ENCODE measurements around the gene MYO5B.
"Not testable (repeated sequence)": the region's sequence is repeated elsewhere in the genome, so short reads cannot be mapped to it uniquely, and the experiment has no call there.

The MYO5B gene

GRCh38 chr18:49853011-49853410 lies 341.9 kb downstream of the MYO5B start:
- no peak for DNase-seq (ENCODE audit: low read depth)

DNA sequence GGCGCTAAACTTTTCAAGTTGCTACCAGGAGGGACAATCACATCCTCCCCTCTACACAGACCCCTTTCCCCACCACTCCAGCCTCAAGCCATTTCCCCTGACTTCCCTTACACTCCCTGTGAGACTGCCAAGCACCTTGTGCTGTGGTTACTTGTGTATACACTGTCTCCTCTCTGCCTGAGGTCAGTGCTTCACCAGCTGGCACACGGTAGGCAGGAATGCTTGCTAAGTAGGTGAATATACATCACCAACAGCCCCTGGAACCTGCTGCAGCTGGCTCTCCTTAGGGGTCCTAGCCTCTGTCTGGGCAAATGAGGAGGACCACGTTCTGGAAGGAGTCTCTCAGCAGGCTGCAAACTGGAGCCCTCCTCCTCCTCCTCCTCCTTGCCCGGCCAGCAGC lies 343.3 kb downstream of the MYO5B start:
- no peak for DNase-seq (ENCODE audit: low read depth)

- DNase-seq (ENCODE audit: low read depth): no peak
Measured at GRCh38 chr18:49850636-49851035, 344.3 kb downstream of the MYO5B start.

DNA sequence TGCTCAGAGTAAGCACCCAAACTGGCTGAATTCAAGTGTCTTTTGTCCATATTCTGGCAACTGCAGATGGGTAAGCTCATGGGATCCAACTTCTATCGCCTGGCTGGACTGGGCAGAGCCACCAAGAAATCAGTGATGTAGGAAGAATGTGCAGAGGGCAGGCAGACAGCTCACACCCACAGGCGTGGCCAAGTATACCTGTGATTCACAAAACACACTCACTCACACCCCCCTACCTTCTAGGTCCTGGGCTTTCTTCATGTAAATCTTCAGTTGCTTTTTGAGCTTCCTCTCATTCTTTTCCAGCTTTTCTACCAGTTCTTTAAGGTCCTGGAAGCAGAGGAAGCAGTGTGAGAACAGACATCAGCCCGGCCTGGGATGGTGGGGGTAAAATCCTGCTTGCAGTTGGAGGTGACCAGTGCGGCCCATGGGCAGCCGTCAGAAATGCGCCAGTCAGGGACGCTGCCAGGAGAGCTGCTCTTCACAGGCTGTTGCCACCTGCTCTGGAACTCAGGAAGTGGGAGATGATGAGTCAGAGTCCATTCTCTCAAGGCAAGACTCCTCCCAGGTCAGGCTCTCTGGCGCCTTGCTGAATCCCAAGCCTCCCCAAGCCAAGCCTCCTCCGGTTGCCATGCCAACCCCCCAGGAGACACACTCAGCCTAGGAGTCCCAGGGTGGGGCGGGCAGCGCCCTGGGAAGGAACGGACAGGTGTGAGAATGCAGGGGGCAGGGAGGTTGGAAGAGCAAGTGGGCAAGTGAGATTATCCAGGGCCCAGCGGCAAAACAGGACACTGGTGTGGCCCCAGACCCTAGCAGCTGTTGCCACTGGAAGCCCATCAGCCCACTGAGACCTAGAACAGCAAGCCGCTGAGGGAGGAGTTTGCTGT lies 345.4 kb downstream of the MYO5B start:
- DNase-seq (ENCODE audit: low read depth): no peak

DNA sequence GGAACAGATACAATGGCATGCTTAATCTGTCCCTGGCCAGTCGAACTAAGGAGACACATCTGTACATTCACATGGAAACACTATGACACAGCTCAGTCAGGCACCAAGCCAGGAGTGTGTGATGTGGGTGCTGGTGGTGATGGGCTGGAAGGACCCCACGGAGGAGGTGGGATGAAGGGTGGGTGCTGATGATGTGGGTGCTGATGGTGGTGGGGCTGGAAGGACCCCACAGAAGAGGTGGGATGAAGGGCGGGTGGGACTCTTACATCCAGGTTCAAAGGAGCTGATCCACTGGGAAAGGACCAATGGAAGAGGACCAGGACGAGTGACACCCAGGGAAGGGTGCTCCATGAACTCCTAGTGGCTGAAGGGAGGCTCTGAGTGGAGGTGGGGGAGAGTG lies 346.8 kb downstream of the MYO5B start:
- DNase-seq (ENCODE audit: low read depth): no peak

DNA sequence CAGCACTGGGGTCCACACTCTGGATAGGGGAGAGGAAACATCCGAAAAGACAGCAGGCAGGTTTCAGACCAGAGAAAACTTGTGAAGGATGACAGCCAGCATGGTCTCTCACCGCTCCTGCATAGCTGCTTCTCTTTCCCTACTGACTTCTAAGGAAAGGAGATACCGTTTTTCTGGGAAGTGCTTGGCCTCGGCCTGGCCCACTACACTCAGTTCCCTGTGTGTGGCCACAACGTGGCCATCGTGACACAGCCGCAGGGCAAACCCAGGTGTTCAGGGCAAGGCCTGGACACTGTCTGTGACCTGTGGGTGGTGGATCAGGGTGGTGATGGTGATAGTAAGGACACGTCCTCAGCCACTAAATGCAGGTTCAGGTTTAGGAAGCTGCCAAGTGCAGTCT lies 347.4 kb downstream of the MYO5B start:
- DNase-seq (ENCODE audit: low read depth): no peak

DNA sequence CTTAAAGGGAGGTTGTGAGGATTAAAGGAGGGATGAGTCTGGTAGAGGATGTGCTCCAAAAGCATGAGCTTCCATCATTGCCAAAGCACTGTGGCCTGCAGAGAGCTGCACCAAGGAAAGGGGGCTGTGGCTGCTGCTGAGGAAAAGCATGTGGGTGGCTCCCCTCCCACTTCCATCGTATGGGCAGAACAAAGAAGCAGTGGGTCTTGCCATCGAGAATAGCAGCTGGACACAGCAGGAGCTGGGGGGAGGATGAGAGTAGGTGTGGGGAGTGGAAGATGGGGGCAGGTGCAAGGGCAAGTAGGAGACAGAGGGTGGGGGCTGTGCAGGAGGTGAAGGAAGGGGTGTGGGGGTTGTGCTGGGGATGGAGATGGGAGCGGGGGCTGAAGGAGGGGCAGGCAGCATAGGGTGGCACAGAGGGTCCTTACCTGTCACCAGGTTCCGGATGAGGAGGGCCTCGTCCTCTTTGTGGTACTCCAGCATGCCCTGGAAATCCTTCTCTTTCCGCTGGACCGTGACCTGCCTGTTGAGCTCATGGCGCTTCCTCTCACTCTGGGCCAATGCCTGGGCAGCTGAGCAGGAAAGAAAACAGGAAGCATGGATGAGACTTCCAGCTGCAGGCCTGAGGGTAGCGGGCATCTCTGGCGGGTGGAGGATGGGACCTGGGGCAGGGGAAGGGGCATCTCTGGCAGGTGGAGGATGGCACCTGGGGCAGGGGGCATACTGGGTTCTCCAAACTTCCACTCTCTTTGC lies 348.1 kb downstream of the MYO5B start:
- DNase-seq (ENCODE audit: low read depth): no peak

GRCh38 chr18:49846361-49846662 lies 348.6 kb downstream of the MYO5B start:
- DNase-seq (ENCODE audit: low read depth): no peak

- no peak for DNase-seq (ENCODE audit: low read depth)
Measured at GRCh38 chr18:49845629-49846360, 349.2 kb downstream of the MYO5B start.

DNA sequence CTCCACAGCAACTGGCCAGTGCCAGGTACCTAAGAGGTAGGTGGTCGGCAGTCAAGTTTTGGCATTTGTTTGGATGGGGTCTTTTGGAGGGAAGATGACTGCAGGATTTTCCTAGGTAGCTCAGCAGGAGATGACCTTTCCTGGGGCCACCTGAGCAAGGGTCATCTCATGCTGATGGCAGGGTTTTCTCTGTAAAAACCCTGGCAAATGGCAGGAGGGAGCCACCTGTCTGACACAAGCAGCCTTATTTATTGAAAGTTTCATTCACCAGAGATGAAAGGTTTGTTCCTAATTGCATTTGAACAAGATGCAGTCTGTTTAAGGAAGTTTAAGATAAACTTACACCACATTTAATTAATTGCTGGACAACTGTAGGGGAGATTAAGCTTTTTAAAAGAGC lies 350.0 kb downstream of the MYO5B start:
- no peak for DNase-seq (ENCODE audit: low read depth)

GRCh38 chr18:49843778-49844625 lies 350.9 kb downstream of the MYO5B start:
- no peak for DNase-seq (ENCODE audit: low read depth)

DNA sequence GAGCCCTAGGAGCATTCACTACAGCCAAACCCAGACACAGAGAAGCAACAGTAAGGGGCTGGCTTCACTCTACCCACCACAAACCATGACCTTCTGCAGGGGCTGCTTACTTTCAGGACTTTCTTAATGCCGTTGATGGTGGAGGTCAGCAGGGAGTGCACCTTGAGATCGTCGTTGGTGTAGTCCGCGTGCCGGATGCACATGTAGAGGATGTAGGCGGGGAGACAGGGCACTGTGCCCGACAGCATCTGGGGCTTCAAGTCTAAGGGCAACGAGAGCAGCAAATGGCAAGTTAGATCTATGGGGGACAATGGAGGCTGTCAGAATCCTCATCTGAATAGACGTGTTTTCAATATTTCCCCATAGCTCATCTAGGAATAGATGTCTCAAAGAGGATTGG lies 351.8 kb downstream of the MYO5B start:
- DNase-seq (ENCODE audit: low read depth): no peak

DNA sequence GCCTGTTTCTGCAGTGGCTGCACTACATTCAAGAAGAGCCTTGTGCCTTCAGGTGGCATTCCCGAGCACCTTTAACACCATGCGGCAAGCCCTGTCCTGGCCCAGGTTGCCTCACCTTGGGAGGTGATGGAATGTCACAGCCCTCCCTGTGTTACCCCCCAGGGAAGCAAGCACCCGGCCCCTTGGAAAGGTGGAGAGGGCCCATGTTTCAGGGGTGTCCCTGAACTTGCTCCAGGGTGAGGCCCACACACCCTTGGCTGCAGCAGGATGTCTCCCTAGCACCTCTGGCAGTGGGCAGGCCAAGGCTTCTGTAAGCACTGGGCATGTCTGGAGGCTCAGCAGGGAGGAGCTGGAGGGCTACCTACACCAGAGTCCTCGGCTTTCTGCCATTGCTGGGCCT lies 352.3 kb downstream of the MYO5B start:
- no peak for DNase-seq (ENCODE audit: low read depth)

GRCh38 chr18:49841236-49842217 lies 353.4 kb downstream of the MYO5B start:
- no peak for DNase-seq (ENCODE audit: low read depth)

DNA sequence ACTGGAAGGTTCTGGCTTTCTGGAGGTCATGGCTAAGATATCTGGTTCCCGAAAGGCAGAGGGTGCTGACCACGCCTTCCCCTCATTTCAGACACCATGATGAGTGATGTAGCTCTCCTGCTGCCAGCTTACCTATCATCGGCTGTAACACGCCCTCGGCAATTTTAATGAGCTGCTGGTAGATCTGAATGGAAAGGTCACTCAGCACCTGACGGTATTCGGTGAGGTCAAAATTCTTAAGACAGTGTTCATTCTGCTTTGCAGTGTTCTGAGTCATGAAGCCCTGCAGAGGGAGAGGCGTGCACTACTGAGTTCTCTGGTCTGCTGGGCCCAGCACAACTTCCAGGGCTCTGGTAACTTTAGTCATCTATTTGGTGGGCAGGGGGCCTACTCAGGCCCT lies 355.9 kb downstream of the MYO5B start:
- DNase-seq (ENCODE audit: low read depth): no peak

- DNase-seq (ENCODE audit: low read depth): no peak
Measured at GRCh38 chr18:49838381-49838780, 356.6 kb downstream of the MYO5B start.

- no peak for DNase-seq (ENCODE audit: low read depth)
Measured at GRCh38 chr18:49837889-49838288, 357.1 kb downstream of the MYO5B start.

DNA sequence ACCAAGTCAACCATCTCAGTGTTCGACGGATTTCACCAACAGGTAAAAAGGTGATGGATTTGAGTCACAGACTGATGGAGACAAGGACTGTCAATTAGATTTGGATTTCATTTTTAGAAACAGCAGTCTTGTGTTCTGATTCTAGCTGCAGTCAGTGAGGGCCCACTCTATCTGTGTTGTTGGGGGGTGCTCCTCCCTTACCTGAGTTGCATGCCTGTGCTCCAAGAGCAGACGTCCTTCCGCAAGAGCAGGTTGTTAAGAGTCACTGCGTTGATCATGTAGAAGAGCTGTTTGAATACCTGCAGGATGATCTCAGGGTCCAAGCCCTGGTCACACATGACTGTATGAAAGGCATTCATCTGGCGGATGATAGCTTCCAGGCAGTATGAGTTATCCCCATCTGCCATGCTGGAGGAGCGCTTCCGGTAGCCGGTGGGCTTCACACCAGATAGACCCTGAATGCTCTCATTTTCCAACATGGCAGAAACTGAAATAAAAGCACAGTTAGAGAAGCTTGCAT lies 357.6 kb downstream of the MYO5B start:
- DNase-seq (ENCODE audit: low read depth): not testable (repeated sequence)

- no peak for DNase-seq (ENCODE audit: low read depth)
Measured at GRCh38 chr18:49835405-49835804, 359.5 kb downstream of the MYO5B start.

GRCh38 chr18:49834258-49834657 lies 360.7 kb downstream of the MYO5B start:
- no peak for DNase-seq (ENCODE audit: low read depth)

Measured in CMK (cell line).